Panc1 (cell line): ENCODE measurements around the gene C5orf58. TPM values are rescaled to one million over a fixed set of nuclear protein-coding genes. Genes with fewer than 3 reads are reported as not detected.

Experiments
- ATAC-seq: fragments of 200-7000 bp; cut with Tn5 transposase; 2 replicates; pipeline ENCODE4 v1.9.1; 2020; ENCODE audit warnings: mild to moderate bottlenecking, moderate library complexity
- BruUV-seq: library from RNA; stranded (reverse); fragments of 400-500 nt; replicated peaks from 2 replicates; lab custom pipeline; 2021; lab: Mats Ljungman, UMichigan
- CTCF ChIA-PET: fragments of 300-600 bp; sonication (Branson Sonifier 250); formaldehyde crosslinking; loops from one replicate; lab custom pipeline; 2022; ENCODE audit warnings: antibody characterized with exemption; lab: Charles Lee
- POLR2A ChIA-PET: fragments of 300-600 bp; sonication (Branson Sonifier 250); formaldehyde crosslinking; loops from one replicate; lab custom pipeline; 2022; ENCODE audit warnings: antibody characterized with exemption; lab: Charles Lee
- DNase-seq: peaks from one replicate; pipeline ENCODE4 v3.0.0-alpha.2; 2010; ENCODE audit warnings: low read depth, low spot score
- H3K27ac ChIP-seq: 2 replicates; pipeline ENCODE4 v1.5.1; 2011; ENCODE audit warnings: mild to moderate bottlenecking, low read length, inconsistent platforms
- H3K27me3 ChIP-seq: fragments of 200-500 bp; sonication (Bioruptor generic); 2 replicates; pipeline ENCODE4 v1.6.0; 2014; ENCODE audit warnings: low read length, inconsistent platforms; ENCODE audit not compliant: control insufficient read depth, insufficient read depth
- H3K36me3 ChIP-seq: fragments of 200-500 bp; sonication (Bioruptor generic); 2 replicates; pipeline ENCODE4 v1.5.1; 2014; ENCODE audit warnings: inconsistent platforms, mild to moderate bottlenecking, low read length, moderate library complexity; ENCODE audit not compliant: control insufficient read depth, insufficient read depth
- H3K4me1 ChIP-seq: 2 replicates; pipeline ENCODE4 v1.5.1; 2011; ENCODE audit warnings: inconsistent platforms, mild to moderate bottlenecking, low read length, moderate library complexity; ENCODE audit not compliant: control insufficient read depth, insufficient read depth
- H3K4me3 ChIP-seq, 2 experiments: 2 replicates each; pipeline ENCODE4 v1.5.1; 2011 to 2012; ENCODE audit warnings: low read depth in 2 of 2, low read length in 2 of 2, mild to moderate bottlenecking in 2 of 2, inconsistent platforms in 1 of 2, moderate library complexity in 1 of 2
- H3K9me3 ChIP-seq: fragments of 200-500 bp; sonication (Bioruptor generic); 2 replicates; pipeline ENCODE4 v1.5.1; 2014; ENCODE audit warnings: low read depth, mild to moderate bottlenecking, inconsistent platforms, low read length, moderate library complexity; ENCODE audit not compliant: control insufficient read depth, insufficient read depth
- POLR2AphosphoS5 ChIP-seq: IDR thresholded peaks from 2 replicates; pipeline ENCODE4 v1.6.1; 2012; ENCODE audit warnings: mild to moderate bottlenecking, low read depth, low read length, moderate library complexity
- SIN3A ChIP-seq: IDR thresholded peaks from 2 replicates; pipeline ENCODE4 v1.6.1; 2012; ENCODE audit warnings: low read depth, mild to moderate bottlenecking, low read length, moderate library complexity, borderline replicate concordance; ENCODE audit not compliant: insufficient read depth
- TCF7L2 ChIP-seq: IDR thresholded peaks from 2 replicates; pipeline ENCODE4 v1.6.1; 2011; ENCODE audit warnings: mild to moderate bottlenecking, low read depth, low read length, inconsistent platforms
- in situ Hi-C: cut with HindIII; loops from 2 replicates; pipeline ENCODE4 v1.10.0; 2016; ENCODE audit warnings: low sequenced_read_pairs, low pct_unique_long_range_greater_than_20kb
- intact Hi-C: fragments of 100-400 bp; cut with micrococcal nuclease; formaldehyde crosslinking; loops from one replicate; pipeline ENCODE4 v1.10.0; 2022; ENCODE audit not compliant: unreplicated experiment
- total RNA-seq: library from RNA; stranded (reverse); gene quantifications from one replicate; pipeline ENCODE4 v1.2.1, GENCODE V29; 2021; ENCODE audit not compliant: unreplicated experiment
- TF ChIP-seq, protein P1 (sequence below), 2 experiments: IDR thresholded peaks; 2 replicates each; pipeline ENCODE4 v1.6.1; 2011 to 2012; ENCODE audit warnings: low read depth in 2 of 2, control low read depth in 1 of 2, low read length in 1 of 2, mild to moderate bottlenecking in 1 of 2, moderate library complexity in 1 of 2; ENCODE audit not compliant: insufficient read depth in 1 of 2
- TF ChIP-seq, protein P2 (sequence below): fragments of 450-650 bp; IDR thresholded peaks from 2 replicates; pipeline ENCODE4 v1.5.1; 2017; ENCODE audit warnings: mild to moderate bottlenecking

C5orf58 gene
- total RNA-seq, 1 experiment from 2014 or later: 0.15 TPM

DNA sequence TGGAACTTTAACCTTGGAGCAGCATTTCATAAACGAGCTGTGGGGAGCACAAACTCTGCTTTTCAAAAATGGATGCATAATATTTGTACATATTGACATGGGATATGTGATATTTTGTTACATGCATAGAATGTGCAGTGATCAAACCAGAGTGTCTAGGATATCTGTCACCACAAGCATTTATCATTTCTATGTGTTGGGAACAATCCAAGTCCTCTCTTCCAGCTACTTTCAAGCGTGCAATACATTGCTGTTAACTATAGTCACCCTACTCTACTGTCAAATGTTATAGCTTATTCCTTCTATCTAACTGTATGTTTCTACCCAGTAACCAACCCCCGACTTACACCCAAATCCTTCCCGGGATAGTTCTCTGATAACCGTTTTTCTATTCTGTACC lies 15.0 kb upstream of the C5orf58 start:
- BruUV-seq: no TSS peak
- Histone ChIP-seq H3K36me3 (no peaks in the 10 kb centered on the region), H3K27me3 (no peaks in the 10 kb centered on the region), H3K4me3 (no peak overlapping the region), H3K9me3 (no peaks in the 10 kb centered on the region), H3K27ac (peak overlapping the region; percentile 66; the same call in 1 of the 2 replicates), H3K4me1 (peaks cover 10% of the 10 kb centered on the region)
- no peak for ATAC-seq
- TF ChIP-seq, protein P1, sequence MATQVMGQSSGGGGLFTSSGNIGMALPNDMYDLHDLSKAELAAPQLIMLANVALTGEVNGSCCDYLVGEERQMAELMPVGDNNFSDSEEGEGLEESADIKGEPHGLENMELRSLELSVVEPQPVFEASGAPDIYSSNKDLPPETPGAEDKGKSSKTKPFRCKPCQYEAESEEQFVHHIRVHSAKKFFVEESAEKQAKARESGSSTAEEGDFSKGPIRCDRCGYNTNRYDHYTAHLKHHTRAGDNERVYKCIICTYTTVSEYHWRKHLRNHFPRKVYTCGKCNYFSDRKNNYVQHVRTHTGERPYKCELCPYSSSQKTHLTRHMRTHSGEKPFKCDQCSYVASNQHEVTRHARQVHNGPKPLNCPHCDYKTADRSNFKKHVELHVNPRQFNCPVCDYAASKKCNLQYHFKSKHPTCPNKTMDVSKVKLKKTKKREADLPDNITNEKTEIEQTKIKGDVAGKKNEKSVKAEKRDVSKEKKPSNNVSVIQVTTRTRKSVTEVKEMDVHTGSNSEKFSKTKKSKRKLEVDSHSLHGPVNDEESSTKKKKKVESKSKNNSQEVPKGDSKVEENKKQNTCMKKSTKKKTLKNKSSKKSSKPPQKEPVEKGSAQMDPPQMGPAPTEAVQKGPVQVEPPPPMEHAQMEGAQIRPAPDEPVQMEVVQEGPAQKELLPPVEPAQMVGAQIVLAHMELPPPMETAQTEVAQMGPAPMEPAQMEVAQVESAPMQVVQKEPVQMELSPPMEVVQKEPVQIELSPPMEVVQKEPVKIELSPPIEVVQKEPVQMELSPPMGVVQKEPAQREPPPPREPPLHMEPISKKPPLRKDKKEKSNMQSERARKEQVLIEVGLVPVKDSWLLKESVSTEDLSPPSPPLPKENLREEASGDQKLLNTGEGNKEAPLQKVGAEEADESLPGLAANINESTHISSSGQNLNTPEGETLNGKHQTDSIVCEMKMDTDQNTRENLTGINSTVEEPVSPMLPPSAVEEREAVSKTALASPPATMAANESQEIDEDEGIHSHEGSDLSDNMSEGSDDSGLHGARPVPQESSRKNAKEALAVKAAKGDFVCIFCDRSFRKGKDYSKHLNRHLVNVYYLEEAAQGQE (IDR thresholded peaks at IDR 0.05; ENCODE audit: insufficient read depth in 1 of 2, low read depth in 2 of 2, low read length in 1 of 2): no peak
- no peak for TF ChIP-seq SIN3A
- in situ Hi-C loops (no loop called here), intact Hi-C loops (loop anchor here (2.0 to 5.0 kb wide), 2 partner anchors 237 to 516 kb away; partner anchors contain the start of gene INSYN2B)
- ChIA-PET POLR2A (no interaction called here), CTCF (interaction anchor here (0.6 to 0.9 kb wide), 2 partner anchors 117 to 123 kb away, joined by 3 to 8 read pairs; no protein-coding TSS in a partner anchor)
- DNase-seq: no peak

DNA sequence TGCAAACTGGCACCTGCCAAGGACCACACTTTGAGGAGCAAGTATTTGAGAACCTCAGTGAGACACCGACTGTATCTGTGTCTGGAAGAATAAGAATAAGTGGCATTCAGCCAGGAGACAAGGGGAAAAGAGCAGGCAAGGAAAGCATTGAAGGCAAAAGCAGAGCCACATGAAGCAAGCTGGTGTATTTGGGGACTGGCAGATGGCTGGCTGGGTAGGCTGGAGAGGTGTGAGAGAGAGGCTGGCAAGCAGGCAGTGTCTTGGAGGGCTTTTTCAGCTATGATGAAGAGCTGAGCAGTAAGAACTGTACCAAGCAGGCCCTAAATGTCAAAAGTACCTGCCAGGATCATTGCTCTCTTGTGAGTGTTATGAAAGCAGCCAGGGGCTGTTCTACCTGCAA lies 14.1 kb upstream of the C5orf58 start:
- no TSS peak for BruUV-seq
- DNase-seq (no peak), ATAC-seq (no peak)
- TF ChIP-seq, protein P1 (IDR thresholded peaks at IDR 0.05; ENCODE audit: insufficient read depth in 1 of 2, low read depth in 2 of 2, low read length in 1 of 2): no peak
- TF ChIP-seq, protein P2, sequence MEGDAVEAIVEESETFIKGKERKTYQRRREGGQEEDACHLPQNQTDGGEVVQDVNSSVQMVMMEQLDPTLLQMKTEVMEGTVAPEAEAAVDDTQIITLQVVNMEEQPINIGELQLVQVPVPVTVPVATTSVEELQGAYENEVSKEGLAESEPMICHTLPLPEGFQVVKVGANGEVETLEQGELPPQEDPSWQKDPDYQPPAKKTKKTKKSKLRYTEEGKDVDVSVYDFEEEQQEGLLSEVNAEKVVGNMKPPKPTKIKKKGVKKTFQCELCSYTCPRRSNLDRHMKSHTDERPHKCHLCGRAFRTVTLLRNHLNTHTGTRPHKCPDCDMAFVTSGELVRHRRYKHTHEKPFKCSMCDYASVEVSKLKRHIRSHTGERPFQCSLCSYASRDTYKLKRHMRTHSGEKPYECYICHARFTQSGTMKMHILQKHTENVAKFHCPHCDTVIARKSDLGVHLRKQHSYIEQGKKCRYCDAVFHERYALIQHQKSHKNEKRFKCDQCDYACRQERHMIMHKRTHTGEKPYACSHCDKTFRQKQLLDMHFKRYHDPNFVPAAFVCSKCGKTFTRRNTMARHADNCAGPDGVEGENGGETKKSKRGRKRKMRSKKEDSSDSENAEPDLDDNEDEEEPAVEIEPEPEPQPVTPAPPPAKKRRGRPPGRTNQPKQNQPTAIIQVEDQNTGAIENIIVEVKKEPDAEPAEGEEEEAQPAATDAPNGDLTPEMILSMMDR: no peak
- TF ChIP-seq TCF7L2: no peak
- TF ChIP-seq POLR2AphosphoS5: no peak
- TF ChIP-seq SIN3A: no peak
- no peaks in the 10 kb centered on the region for H3K9me3 ChIP-seq
- intact Hi-C loops (loop anchor here (5.0 kb wide), 1 partner anchor 516 kb away; no protein-coding TSS in a partner anchor), in situ Hi-C loops (no loop called here)
- H3K36me3 ChIP-seq: no peaks in the 10 kb centered on the region
- H3K4me1 ChIP-seq: peaks cover 10% of the 10 kb centered on the region
- ChIA-PET CTCF (no interaction called here), POLR2A (no interaction called here)
- no peak overlapping the region for H3K27ac ChIP-seq
- H3K27me3 ChIP-seq: no peaks in the 10 kb centered on the region
- H3K4me3 ChIP-seq: no peak overlapping the region
